GM12872 (cell line): Measurements from ENCODE around the gene PYURF.

Experiments used
- CTCF ChIP-seq: IDR thresholded peaks from 3 replicates; pipeline ENCODE4 v1.5.1; 2011; ENCODE audit warnings: low read depth, mild to moderate bottlenecking, low read length, moderate library complexity; ENCODE audit not compliant: insufficient read depth

The PYURF gene

GRCh38 chr4:88522702-88523324 lies 763 bp downstream of the PYURF start:
- no peak for TF ChIP-seq CTCF

- TF ChIP-seq CTCF, result no peak
Measured at GRCh38 chr4:88518911-88519310, 4.7 kb downstream of the PYURF start.

- no peak for TF ChIP-seq CTCF
Measured at GRCh38 chr4:88517825-88518224, 5.8 kb downstream of the PYURF start.

GRCh38 chr4:88516746-88517145 lies 6.8 kb downstream of the PYURF start:
- no peak for TF ChIP-seq CTCF

- TF ChIP-seq CTCF, result no peak
Measured at GRCh38 chr4:88514557-88515511, 8.7 kb downstream of the PYURF start.

GRCh38 chr4:88511236-88511635 lies 12.3 kb downstream of the PYURF start:
- no peak for TF ChIP-seq CTCF

- no peak for TF ChIP-seq CTCF
Measured at GRCh38 chr4:88503344-88503743, 20.2 kb downstream of the PYURF start.
